HG02870 (cell line): ENCODE measurements around the gene EDEM2.
"Not testable (repeated sequence)": the region's sequence is repeated elsewhere in the genome, so short reads cannot be mapped to it uniquely, and the experiment has no call there.

ENCODE experiments used
- ATAC-seq: cut with Tn5 transposase; IDR thresholded peaks from one replicate; pipeline ENCODE4 v1.9.1; 2021; ENCODE audit warnings: mild to moderate bottlenecking, moderate library complexity; ENCODE audit not compliant: unreplicated experiment

Gene EDEM2

DNA sequence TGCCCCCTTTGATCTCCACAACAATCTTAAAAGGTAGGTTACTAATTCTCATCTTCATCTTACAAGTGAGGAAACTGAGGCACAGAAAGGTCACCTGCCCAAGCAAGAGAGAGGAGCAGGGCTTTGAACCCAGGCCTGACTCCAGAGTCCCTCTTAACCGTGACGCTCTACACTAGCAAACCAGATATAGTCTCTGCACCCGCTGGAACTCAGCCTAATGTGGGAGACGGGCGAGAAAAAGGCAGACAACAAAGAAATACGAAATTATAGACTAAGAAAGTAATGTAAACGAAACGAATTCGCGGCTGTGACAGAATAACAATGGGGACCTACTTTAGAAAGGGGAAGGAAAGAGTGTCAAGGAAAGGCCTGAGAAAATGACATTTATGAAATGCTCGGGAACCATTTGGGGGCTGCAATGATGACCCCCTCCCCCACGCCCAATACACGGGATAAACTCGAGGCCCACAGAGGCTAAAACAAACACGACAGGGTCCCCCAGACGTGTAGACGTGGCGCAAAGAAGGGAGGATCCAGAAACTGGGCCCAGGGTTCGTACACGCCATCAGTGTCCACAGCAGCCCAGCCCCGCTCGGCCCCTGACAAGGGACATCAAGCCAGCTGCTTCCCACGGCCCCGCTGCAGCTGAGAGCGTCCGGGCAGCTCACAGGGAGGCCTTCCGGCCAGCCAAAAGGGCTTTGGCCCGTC, 55.2 kb downstream of the EDEM2 start:
- peak; percentile 30 for ATAC-seq

DNA sequence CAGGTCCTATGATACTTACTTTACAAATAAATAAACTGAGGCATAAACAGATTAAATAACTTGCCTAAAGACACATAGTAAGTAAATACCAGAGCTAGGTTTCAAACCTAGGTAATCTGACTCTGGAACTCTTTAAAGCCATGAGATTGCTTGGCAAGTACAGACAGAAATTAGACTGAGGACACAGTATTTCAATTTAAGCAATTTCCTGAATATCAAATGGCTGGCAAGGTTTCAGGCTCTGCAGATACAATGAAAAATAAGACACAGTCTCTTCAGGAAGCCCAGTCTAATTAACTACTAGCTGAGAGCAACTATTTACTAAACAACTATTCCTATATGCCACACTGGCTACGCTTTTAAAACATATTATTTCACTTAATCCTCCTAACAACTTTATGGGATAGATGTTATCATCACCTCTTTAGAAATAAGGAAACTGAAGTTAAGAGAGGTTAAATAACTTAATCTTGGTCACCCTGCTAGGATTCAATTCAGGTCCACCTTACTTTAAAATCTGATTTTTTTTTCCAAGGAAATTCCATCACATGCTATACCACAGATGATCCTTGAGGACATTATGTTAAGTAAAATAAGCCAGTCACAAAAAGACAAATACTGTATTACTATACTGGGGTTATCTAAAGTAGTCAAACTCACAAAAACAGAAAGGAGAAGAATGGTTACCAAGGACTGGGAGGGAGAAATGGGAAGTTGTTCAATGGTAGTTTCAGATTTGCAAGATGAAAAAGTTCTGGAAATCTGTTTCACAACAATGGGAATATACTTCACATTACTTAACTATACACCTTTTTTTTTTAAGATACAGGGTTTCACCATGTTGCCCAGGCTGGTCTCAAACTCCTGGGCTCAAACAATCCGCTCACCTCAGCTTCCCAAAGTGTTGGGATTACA, 58.6 kb downstream of the EDEM2 start:
- no peak for ATAC-seq

DNA sequence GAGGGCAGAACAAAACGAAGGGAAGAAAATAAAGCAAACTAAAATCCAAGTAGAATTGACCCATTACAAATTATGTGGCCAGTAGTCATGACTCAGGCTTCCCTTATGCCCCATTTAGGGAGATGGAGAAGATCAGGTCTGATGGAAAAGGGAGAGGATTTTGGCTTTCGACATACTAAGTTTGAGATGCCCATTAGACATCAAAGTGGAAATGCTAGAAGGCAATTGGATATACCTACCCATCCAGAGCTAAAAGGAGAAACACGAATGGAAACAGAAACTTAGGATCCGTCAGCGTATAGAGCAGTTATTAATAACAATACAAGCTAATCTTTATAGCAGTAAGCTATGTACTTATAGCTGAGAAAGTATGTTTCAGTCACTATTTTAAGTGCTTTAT, 59.3 kb downstream of the EDEM2 start:
- ATAC-seq, result no peak

DNA sequence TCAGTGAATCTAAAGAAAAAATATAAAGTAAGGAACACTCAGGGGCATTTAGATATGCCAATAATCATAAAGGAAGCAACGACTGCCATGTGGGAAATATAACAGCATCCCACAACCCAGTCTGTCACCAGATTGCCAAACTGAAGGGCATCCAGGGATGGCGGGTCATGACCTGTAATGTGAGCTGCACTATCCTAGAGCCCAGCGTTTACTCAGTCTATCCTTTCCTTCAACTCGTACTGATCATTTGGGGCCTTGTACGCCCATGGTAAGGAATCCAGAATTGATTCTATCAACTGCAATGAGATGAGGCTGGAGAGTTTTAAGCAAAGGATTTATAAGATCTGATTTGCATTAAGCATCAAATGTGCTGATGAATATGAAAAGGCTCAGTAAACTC, 59.8 kb downstream of the EDEM2 start:
- no peak for ATAC-seq

DNA sequence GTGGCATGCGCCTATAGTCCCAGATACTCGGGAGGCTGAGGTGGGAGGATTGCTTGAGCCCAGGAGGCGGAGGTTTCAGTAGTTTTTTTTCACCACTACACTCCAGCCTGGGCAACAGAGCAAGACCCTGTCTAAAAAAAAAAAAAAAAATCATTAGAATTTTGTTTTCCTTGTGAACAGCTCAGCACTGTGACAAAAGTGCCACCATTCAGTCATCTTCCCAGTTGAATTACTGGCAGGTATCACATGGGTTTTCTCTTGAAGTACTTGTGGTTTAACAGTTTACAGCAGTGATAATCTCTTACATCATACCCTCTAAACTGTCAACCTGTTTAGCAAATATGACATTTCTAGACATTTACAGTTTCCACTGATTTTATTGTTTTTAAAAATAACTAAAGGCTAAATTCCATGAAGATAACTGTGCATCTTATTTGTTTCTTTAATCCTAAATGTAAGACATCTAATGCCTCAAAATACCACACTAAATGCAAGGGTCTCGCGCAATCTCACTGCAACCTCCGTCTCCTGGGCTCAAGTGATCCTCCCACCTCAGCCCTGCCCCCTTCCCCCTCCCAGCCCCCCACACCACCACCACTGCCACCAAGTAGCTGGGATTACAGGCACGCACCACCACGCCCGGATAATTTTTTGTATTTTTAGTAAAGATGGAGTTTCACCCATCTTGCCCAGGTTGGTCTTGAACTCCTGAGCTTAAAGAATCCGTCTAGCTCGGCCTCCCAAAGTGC, 61.5 kb downstream of the EDEM2 start:
- no peak for ATAC-seq

DNA sequence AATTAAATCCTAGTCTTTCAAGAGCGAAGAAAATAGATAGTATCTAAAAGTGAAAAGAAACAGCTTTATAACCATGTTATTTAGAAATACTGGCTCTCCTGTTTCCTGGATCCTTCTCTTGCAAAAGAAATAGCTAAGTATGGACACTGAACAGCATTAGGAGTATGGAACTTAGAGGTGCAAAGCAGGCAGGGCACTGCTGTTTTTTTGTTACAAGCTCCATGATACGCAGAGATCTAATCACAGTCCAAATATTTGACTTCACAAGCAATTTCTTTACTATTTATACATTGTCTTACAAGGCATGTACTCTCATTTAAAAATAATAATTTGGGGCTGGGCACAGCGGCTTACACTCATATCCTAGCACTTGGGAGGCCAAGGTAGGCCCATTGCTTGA, 62.1 kb downstream of the EDEM2 start:
- ATAC-seq, result no peak

DNA sequence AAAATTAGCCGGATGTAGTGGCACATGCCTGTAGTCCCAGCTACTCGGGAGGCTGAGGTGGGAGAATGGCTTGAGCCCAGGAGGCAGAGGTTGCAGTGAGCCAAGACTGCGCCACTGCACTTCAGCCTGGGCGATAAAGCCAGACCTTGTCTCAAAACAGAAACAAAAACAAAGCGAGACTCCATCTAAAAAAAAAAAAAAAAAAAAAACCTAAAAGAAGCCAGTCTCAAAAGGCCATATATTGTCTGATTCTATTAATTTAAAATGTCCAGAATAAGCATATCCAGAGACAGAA, 66.8 kb downstream of the EDEM2 start:
- not testable (repeated sequence) for ATAC-seq

DNA sequence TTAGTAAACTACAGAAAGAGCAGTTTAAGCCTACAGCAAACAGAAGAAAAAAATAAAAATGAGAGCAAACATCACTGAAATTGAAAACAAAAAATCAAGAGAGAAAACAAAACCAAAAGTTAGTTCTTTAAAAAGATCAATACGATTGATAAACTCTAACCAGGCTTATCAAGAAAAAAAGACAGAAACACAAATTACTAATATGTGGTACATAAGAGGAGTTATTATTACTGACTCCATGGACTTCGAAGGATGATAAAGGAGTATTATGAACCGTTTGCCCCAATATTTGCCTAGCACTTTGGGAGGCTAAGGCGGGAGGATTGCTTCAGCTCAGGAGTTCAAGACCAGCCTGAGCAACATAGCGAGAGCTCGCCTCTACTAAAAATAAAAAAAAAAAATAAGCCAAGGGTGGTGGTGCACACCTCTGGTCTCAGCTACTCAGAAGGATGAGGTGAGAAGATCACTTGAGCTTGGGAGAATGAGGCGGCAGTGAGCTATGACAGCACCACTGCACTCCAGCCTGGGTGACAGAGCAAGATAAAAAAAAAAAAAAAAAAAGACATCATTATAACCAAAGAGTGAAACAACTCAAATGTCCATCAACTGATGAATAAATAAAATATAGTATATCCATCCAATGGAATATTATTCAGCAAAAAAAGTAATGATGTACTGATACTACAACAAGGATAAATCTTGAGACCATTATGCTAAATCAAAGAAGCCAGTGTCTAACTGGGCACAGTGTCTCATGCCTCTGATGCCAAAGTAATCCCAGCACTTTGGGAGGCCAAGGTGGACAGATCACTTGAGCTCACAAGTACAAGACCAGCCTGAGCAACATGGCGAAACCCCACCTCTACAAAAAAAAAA, 67.4 kb downstream of the EDEM2 start:
- ATAC-seq, result no peak

DNA sequence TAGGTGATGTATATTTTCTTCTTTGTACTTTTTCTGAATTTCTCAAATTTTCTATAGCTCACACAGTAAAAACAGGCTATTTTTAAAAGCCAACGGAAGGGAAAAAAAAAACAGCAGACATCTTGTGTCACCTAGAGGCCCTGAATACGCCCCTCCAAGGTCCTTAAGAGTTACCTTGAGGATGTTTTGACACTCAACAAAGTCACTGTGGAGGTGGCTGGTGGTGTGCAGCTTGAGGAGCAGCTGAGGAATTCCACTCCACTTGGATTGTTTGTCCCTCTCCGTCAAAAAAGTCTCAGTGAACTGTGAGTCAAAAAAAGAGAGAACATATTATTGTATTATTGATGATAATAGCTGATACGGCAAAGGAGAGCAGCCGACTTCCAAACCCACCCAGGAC, 69.3 kb downstream of the EDEM2 start:
- no peak for ATAC-seq

DNA sequence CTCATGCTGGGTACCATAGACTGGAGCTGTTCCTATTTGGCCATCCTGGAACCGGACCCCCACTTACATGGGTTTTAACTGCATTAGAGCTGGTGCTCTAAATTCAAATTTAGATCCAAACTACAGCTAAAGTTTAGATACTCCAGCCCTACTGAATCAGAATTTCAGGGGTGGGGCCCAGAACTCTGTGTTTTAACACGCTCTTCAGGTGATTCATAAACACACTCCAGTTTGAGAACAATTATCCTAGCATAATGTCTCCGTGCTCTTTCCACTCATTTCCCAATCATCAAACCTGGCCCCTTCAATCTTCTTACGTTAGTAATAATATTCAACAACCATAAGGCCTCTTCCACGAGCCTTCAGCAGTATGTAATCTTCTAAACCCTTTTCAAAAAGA, 69.8 kb downstream of the EDEM2 start:
- ATAC-seq, result no peak

DNA sequence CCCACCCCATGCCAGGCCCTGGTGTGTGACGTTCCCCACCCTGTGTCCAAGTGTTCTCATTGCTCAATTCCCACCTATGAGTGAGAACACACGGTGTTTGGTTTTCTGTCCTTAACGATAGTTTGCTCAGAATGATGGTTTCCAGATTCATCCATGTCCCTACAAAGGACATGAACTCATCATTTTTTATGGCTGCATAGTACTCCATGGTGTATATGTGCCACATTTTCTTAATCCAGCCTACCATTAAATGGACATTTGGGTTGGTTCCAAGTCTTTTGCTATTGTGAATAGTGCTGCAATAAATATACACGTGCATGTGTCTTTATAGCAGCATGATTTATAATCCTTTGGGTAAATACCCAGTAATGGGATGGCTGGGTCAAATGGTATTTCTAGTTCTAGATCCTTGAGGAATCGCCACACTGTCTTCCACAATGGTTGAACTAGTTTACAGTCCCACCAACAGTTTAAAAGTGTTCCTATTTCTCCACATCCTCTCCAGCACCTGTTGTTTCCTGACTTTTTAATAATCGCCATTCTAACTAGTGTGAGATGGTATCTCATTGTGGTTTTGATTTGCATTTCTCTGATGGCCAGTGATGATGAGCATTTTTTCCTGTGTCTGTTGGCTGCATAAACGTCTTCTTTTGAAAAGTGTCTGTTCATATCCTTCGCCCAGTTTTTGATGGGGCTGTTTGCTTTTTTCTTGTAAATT, 75.5 kb downstream of the EDEM2 start:
- not testable (repeated sequence) for ATAC-seq

DNA sequence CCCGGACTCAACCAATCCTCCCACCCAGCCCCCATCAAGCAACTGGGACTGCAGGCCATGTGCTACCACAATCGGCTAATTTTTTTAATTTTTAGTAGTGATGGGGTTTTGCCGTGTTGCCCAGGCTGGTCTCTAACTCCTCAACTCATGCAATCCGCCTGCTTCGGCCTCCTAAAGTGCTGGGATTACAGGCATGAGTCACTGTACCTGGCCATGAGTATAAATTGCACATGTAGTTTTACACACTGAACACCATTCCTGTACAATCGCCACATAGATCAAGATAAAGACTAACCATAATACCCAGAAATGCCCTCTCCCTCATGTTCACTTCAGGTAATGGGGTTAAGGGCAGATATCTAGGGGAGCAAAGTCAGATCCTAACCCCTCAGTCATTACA, 80.9 kb downstream of the EDEM2 start:
- no peak for ATAC-seq
